ENCODE measurements around the gene NCKAP5. TPM values are rescaled to one million over a fixed set of nuclear protein-coding genes. Genes with fewer than 3 reads are reported as not detected.

The NCKAP5 gene
- total and polyA plus RNA-seq, 2 of the 13 experiments (the other 11 are each of a cell fraction or from before 2014, with no cell fraction given), result 0.01 TPM; not detected in 1

DNA sequence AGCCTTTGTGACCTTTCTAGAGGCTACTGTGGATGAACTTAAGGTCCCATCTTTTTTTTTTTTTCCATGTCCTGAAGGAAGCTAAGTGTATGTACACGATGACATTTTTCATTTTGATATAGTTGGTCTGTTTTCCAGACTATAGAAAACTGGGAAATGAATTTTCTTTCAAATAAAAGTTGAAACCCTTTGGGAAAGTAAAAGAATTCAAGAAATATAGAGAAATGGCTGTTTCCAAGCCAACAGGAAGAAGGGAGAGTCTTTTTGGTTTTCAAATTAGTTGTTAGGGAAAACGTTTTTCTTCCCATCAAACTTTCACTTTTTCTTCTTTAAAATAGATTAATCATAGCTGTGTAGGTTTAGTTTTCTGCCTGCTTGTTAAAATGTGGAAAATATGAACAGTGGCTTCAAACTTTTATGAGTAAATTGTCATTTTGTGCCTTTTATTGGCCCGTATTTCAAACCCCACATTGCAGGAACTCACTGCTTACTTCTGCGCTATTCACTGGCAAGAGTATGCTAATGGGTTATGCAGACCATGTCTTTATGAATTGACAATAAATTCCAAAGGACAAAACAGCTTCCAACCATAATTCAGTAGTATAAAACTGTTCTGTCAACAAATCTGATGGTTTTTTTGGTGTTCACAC lies 870.6 kb downstream of the NCKAP5 start:
- TF ChIP-seq ZNF780A (CRISPR knock-in tag; IDR thresholded peaks at IDR 0.05), result no peak
- TF ChIP-seq ZBTB38 (CRISPR knock-in tag; IDR thresholded peaks at IDR 0.05), result no peak
- TF ChIP-seq EZH2 (conservative IDR thresholded peaks at IDR 0.05; ENCODE audit: low read depth, low read length), result no peak
- TF ChIP-seq, protein P1, sequence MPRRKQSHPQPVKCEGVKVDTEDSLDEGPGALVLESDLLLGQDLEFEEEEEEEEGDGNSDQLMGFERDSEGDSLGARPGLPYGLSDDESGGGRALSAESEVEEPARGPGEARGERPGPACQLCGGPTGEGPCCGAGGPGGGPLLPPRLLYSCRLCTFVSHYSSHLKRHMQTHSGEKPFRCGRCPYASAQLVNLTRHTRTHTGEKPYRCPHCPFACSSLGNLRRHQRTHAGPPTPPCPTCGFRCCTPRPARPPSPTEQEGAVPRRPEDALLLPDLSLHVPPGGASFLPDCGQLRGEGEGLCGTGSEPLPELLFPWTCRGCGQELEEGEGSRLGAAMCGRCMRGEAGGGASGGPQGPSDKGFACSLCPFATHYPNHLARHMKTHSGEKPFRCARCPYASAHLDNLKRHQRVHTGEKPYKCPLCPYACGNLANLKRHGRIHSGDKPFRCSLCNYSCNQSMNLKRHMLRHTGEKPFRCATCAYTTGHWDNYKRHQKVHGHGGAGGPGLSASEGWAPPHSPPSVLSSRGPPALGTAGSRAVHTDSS (CRISPR knock-in tag; conservative IDR thresholded peaks at IDR 0.05), result no peak
- TF ChIP-seq, protein P2, sequence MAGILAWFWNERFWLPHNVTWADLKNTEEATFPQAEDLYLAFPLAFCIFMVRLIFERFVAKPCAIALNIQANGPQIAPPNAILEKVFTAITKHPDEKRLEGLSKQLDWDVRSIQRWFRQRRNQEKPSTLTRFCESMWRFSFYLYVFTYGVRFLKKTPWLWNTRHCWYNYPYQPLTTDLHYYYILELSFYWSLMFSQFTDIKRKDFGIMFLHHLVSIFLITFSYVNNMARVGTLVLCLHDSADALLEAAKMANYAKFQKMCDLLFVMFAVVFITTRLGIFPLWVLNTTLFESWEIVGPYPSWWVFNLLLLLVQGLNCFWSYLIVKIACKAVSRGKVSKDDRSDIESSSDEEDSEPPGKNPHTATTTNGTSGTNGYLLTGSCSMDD (CRISPR knock-in tag; IDR thresholded peaks at IDR 0.05), result no peak
- no peak for TF ChIP-seq ZNF746 (CRISPR knock-in tag; IDR thresholded peaks at IDR 0.05)
- TF ChIP-seq ZNF546 (CRISPR knock-in tag; conservative IDR thresholded peaks at IDR 0.05), result no peak
- no peak for TF ChIP-seq MED13 (CRISPR knock-in tag; IDR thresholded peaks at IDR 0.05)
- Histone ChIP-seq H3K9ac (ENCODE audit: insufficient read depth, low read depth, low read length) (no peak overlapping the region), H3K9me3 (ENCODE audit: low read length) (no peaks in the 10 kb centered on the region), H3K27me3 (ENCODE audit: control insufficient read depth in 1 of 2, insufficient read depth in 2 of 2, low read length in 2 of 2) (no peaks in the 10 kb centered on the region), H3K27ac (ENCODE audit: extremely low read length, insufficient read depth, low read length) (no peak overlapping the region), H3K4me1 (ENCODE audit: insufficient read depth, low read length) (no peaks in the 10 kb centered on the region), H3K79me2 (ENCODE audit: insufficient read depth, low read length) (no peaks in the 10 kb centered on the region), H2AFZ (ENCODE audit: low read length) (no peak overlapping the region), H3K4me3 (replicated peaks in 1 of 3; ENCODE audit: insufficient read depth in 1 of 3, low read depth in 2 of 3, low read length in 3 of 3) (no peak overlapping the region), H4K20me1 (ENCODE audit: insufficient read depth, low read length) (no peaks in the 10 kb centered on the region), H3K36me3 (replicated peaks in 1 of 2; ENCODE audit: control insufficient read depth in 1 of 2, insufficient read depth in 2 of 2, low read length in 2 of 2) (no peaks in the 10 kb centered on the region), H3K4me2 (ENCODE audit: low read depth, low read length) (no peak overlapping the region)
- in situ Hi-C loops (cut with HindIII; ENCODE audit: extremely low pct_ligation_motif_present, low pct_unique_long_range_greater_than_20kb), result no loop called here
- DNase-seq (ENCODE audit: low spot score) (no peak), ATAC-seq (no peak), FAIRE-seq (no peak)
- intact Hi-C loops (cut with micrococcal nuclease; ENCODE audit: unreplicated experiment), result no loop called here
- WGBS (ENCODE audit: low lambda C conversion rate), result 27% methylated on average over 4 of the region's 4 CpGs
- ChIA-PET CTCF (ENCODE audit: low intra/inter-chr PET ratio, low total read pairs) (no interaction called here), POLR2A (no interaction called here)
- BruUV-seq (replicated peaks), result no TSS peak

All from HepG2 (cell line).